HG03159 (cell line): ENCODE data around the gene TMEM131.
"Not testable (repeated sequence)": the region's sequence is repeated elsewhere in the genome, so short reads cannot be mapped to it uniquely, and the experiment has no call there.

Source experiments
- ATAC-seq: cut with Tn5 transposase; IDR thresholded peaks from one replicate; pipeline ENCODE4 v1.9.1; 2021; ENCODE audit warnings: mild to moderate bottlenecking, moderate library complexity; ENCODE audit not compliant: unreplicated experiment

Gene TMEM131

DNA sequence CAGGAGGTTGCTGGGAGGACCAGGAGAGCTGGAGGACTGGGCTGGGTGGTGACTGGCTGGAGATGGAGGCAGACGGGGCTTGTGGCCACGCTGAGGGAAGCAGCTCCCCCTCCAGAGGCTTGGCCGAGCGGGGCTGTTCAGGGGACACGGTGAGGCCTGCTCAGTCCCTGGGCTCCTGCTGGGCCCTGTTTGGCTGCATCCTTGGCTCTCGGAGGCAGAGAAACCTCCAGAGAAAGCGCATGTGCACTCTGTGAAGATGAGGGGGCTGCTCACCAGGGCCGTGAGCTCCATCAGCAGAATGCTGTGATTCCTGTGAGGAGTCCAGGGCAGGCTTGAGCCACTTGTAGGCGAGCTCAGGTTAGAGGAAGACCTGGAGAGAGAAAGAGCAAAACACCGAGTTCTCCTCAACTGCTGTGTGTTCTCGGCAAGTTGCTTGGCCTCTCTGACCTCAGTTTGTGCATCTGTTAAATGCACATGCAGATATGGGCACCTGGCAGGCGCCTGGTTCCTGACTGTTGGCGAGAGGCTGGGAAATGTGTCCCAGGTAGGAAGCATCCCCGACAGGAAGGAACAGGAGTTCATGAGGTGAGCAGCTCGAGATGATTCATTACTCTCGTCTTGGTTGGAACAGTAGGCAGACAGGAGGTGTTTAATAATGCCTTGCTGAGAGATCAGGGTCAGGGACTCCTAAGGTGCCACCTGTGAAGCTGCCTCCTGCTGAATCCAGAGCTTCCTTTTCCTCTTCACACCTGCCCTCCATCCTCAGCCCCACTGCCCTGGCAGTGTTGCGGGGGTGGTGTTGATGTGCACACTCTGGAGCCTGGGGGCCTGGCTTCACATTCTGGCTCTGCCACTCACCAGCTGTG lies 281.4 kb downstream of the TMEM131 start:
- no peak for ATAC-seq

DNA sequence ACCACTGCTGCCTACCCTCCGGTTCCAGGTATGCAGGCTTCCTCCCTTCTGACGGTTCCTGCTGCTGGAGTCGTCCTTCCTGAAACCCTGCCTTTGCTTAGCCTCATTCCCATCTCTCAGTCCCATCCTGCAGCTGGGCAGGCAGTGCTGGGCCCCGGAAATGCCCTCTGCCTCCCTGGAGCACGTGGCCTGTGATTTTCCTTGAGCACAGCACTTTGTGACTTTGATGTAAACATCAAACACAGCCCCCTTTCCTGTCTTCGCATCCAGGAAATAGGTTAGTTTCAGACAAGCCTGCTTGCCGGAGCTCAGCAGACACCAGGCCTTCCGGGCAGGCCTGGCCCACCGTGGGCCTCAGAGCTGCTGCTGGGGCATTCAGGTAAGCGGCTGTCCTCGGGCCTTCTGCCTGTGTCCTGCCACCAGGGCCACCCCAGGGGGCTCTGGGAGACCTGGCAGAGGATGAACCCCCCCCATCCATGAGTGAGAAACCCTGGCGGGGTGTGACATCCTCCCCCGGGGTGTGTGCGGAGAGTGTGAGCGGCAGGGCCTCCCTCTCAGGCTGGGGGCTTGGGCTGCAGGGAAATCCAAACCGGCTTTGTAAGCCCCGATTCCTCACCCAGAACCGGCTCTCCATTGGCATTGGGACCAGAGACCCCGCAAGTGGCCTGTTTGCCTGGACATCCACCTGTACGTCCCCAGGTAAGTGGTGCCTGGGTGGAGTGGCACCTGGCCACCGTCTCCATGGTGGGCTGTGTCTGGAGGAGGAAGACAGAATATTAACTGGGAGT lies 282.3 kb downstream of the TMEM131 start, which contains the start of gene ZAP70:
TSS of gene ZAP70 (plus strand) at position 281 of the 788 bp plus-strand sequence. CDS start 10,461 bp downstream, outside the sequence.
- no peak for ATAC-seq

DNA sequence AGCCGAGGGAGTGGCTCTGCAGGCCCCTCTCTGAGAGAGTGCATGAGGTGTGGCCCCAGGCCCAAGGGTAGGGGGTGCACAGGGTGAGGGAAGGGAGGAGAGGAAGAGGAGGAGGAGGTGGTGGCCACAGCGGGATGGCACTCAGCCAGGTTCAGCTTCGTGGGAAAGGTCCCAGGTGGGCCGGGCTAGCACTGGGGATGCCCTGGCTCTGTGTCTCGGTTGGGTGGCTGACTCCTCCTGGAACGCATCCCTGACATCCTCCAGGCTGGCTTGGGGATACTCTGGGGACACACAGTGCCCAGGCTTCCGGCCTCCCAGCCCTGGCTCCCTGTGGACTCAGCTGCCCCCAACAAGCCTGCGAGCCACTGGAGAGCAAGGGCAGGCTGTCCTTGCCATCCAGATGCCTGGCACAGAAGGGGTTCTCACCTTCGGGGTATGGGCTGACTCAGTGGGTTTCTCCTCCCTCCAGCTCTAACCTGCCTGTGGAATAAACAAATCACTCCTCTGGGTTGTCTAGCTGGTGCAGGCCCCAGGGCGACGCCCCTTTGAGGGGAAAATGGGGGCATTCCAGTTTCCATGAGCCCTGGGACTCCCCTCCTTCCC lies 283.0 kb downstream of the TMEM131 start:
- no peak for ATAC-seq

DNA sequence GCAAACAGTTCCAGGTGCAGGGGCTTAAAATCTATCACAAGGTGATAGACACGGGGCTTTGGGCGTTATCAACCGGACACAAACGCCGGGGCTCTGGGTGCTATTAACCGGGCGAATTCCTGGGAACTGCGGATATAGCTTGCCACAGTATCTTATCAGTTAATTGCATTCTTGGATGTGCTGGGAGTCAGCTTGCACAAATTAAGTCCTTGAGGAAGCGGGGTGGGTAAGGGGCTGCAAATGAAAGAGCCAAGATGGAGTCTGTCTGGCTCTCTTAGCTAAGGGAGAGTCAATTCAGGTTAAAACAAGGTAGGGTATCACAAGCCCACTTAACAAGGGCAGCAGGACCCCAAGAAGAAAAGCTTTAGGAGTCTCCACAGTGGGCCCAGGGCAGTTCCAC lies 283.6 kb downstream of the TMEM131 start:
- not testable (repeated sequence) for ATAC-seq

DNA sequence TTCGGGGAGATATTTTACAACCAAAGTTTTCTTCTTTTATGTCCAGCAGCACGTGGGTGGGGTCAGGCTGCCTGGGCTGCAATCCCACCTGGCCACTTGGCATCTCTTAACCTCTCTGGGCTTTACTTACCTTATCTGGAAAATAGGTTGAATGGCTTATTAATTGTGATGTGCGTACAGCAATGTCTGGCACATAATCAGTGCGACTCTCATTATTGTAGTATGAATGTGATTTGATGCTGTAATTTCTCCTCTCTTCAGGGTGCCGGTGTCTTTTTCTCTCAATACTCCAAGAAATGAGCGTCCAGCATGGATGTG lies 284.4 kb downstream of the TMEM131 start:
- ATAC-seq, result no peak

DNA sequence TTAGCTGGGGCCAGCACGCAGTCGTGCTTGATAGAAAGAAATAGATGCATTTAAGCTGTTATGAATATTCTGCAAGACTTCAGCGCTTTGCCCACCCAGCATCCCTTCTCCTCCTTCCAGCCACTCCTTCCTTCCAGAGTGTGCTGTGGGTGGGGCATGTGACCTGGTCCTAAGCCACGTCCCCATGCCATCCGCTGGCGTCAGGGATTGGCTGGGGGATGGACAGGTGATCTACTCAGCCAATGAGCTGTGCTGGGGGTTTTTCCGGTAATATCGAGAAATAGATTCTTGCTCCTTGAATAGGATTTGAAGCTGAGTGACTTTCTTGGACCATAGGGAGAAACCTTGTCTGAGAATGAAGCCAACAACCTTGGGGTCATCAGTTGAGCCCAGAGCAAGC lies 287.1 kb downstream of the TMEM131 start:
- no peak for ATAC-seq

DNA sequence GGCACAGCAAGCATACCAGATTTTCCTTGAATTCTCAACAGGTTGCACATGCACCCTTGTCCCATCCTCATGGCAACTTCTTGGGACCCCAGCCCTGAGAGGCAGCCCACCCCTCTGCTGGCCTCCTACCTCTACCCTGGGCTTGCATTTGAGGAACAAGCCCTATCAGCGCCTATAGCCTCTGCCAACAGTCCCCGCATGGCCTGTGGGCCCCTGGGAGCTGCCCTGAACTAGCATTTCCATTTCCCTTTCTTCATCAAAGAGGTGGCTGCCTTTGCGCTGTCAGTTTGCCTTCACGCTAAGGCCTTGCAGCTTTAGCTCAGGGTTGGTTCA lies 287.7 kb downstream of the TMEM131 start:
- ATAC-seq, result no peak

DNA sequence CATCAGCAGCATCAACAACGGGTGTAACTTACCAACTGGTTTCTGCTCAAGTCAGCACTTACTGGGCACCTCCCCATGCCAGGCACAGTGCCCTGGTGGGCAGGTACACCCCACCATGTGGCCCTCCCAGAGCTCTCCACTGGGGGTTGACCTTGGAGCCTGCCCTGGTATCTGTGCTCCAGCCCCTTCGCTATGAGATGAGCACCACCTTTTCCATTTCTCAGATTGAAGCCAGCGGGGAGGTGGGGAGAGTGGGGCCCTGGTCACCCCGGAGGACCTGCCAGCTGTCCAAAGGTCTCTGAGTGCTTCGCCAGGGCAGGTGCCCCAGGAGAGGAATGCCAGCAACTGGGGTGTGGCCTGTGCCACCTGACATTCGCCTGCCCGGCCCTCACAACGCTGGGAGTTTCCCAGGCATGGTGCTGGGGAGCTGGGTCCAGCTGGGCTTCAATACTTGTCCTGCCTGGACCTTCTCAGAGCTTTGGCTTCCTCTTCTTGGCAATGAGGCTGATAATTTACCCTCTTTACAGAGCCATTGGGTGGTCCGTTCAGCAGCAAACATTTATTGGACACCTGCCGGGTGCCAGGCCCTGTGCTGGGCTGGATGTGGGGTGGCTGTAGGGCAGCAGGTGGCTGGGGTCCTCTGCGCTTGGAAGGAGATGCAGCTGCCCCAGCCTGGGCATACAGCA lies 288.2 kb downstream of the TMEM131 start:
- ATAC-seq, result no peak

DNA sequence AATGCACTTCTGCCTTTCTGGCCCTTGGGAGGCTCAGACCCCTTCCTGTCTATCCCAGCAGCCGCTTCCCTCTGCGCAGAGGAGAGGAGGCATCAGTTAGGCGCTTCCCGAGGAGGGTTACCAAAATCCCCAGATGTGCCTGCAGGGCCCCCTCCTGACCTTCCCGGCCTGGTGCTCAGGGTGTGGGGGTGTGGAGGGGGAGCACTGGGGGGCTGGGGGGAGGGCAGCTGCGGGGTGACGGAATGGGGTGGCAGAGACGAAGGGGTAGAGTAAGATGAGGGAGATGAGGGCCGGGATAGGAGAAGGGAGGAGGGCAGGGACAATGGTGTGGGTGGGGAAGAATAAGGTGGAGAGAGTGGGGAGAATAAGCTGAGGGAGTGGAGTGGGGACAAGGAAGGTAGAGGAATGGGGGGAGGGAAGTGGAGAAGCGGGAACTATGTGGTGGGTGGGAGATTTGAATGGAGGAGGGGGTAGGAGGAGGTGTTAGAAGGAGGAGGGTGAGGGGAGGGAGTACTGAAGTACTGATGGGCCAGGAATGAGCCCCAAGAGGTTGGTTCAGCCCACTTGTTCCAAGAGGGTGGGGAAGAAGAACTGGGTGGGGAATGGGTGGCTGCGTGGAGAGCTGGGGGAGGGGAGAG lies 288.9 kb downstream of the TMEM131 start:
- no peak for ATAC-seq
